SU-DHL-6 (cell line): Measurements from ENCODE around the gene GPR152.

Experiments used
- EZH2phosphoT487 ChIP-seq: fragments of 200-600 bp; sonication (generic), shearing (Covaris generic); conservative IDR thresholded peaks from 2 replicates; pipeline ENCODE4 v1.6.1; 2018; ENCODE audit warnings: mild to moderate bottlenecking, antibody characterized with exemption, low read length, moderate library complexity, mixed read lengths
- TF ChIP-seq, protein P1 (sequence below): fragments of 200-600 bp; sonication (generic); IDR thresholded peaks from one replicate; pipeline ENCODE4 v1.5.1; 2017; ENCODE audit warnings: antibody characterized with exemption, mild to moderate bottlenecking, low read length, moderate library complexity; ENCODE audit not compliant: insufficient read depth, poor library complexity, severe bottlenecking

DNA sequence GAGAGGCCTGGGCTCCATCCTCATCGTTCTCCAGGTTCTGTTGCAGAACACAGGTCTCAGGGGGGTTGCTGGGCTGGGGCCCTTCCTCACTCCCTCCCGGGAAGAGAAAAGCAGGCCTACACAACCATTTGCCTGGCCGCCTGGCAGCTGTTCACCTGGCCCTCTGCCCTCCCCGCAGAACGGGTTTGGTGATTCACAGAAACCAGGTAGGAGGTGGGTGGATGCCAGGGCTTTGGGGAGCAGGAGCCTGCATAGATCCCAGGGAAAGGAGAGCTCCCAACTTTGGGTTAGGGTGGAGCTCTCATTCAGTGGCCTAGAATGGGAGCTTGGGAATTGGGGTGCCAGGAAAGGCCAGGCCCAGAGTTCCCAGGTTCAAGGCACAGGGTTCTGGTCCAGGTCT lies 15.5 kb upstream of the GPR152 start:
- TF ChIP-seq, protein P1, sequence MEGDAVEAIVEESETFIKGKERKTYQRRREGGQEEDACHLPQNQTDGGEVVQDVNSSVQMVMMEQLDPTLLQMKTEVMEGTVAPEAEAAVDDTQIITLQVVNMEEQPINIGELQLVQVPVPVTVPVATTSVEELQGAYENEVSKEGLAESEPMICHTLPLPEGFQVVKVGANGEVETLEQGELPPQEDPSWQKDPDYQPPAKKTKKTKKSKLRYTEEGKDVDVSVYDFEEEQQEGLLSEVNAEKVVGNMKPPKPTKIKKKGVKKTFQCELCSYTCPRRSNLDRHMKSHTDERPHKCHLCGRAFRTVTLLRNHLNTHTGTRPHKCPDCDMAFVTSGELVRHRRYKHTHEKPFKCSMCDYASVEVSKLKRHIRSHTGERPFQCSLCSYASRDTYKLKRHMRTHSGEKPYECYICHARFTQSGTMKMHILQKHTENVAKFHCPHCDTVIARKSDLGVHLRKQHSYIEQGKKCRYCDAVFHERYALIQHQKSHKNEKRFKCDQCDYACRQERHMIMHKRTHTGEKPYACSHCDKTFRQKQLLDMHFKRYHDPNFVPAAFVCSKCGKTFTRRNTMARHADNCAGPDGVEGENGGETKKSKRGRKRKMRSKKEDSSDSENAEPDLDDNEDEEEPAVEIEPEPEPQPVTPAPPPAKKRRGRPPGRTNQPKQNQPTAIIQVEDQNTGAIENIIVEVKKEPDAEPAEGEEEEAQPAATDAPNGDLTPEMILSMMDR: no peak
- TF ChIP-seq EZH2phosphoT487: no peak
